H9 (cell line): Measurements from ENCODE around the gene PCMT1. TPM values are rescaled to one million over a fixed set of nuclear protein-coding genes. Genes with fewer than 3 reads are reported as not detected.

Experiments
- DNase-seq: peaks from one replicate; pipeline ENCODE4 v3.0.0-alpha.2; 2017
- H2AFZ ChIP-seq: one replicate; pipeline ENCODE4 v1.6.1; 2013; ENCODE audit warnings: mild to moderate bottlenecking, low read length, control low read depth, moderate library complexity
- H2AK5ac ChIP-seq: 2 replicates; pipeline ENCODE4 v1.6.1; 2013; ENCODE audit warnings: low read length, control low read depth, mixed read lengths; ENCODE audit not compliant: insufficient read length
- H2BK120ac ChIP-seq: one replicate; pipeline ENCODE4 v1.6.1; 2013; ENCODE audit warnings: low read depth, mild to moderate bottlenecking, low read length, control low read depth, inconsistent platforms; ENCODE audit not compliant: poor library complexity, severe bottlenecking
- H2BK12ac ChIP-seq: 2 replicates; pipeline ENCODE4 v1.6.1; 2013; ENCODE audit warnings: low read length, control low read depth, mixed read lengths, low read depth; ENCODE audit not compliant: insufficient read length
- H2BK15ac ChIP-seq: 2 replicates; pipeline ENCODE4 v1.6.1; 2013; ENCODE audit warnings: low read depth, low read length, control low read depth
- H2BK20ac ChIP-seq: one replicate; pipeline ENCODE4 v1.6.1; 2013; ENCODE audit warnings: low read depth, mild to moderate bottlenecking, low read length, control low read depth, inconsistent platforms; ENCODE audit not compliant: poor library complexity, severe bottlenecking
- H2BK5ac ChIP-seq: 2 replicates; pipeline ENCODE4 v1.6.1; 2013; ENCODE audit warnings: low read length, control low read depth, mixed read lengths; ENCODE audit not compliant: insufficient read length
- H3K14ac ChIP-seq: 2 replicates; pipeline ENCODE4 v1.6.1; 2013; ENCODE audit warnings: low read length, control low read depth; ENCODE audit not compliant: insufficient read depth
- H3K18ac ChIP-seq: 2 replicates; pipeline ENCODE4 v1.6.1; 2013; ENCODE audit warnings: low read depth, mild to moderate bottlenecking, mixed read lengths, low read length, control low read depth; ENCODE audit not compliant: insufficient read length
- H3K23ac ChIP-seq: 2 replicates; pipeline ENCODE4 v1.6.1; 2013; ENCODE audit warnings: low read length, control low read depth, mixed read lengths, low read depth; ENCODE audit not compliant: insufficient read length
- H3K23me2 ChIP-seq: 2 replicates; pipeline ENCODE4 v1.6.1; 2013; ENCODE audit warnings: low read depth, mild to moderate bottlenecking, mixed read lengths, low read length, control low read depth; ENCODE audit not compliant: insufficient read length, poor library complexity, severe bottlenecking
- H3K27ac ChIP-seq: 2 replicates; pipeline ENCODE4 v1.5.1; 2013; ENCODE audit warnings: low read length, control low read depth, mixed read lengths, low read depth; ENCODE audit not compliant: insufficient read length
- H3K27me3 ChIP-seq: 2 replicates; pipeline ENCODE4 v1.6.1; 2013; ENCODE audit warnings: low read length, control low read depth, inconsistent platforms; ENCODE audit not compliant: insufficient read depth
- H3K4ac ChIP-seq: 2 replicates; pipeline ENCODE4 v1.6.1; 2013; ENCODE audit warnings: low read depth, mild to moderate bottlenecking, control low read depth, inconsistent platforms, low read length, moderate library complexity
- H3K4me1 ChIP-seq: 2 replicates; pipeline ENCODE4 v1.6.1; 2013; ENCODE audit warnings: low read length, control low read depth, inconsistent platforms; ENCODE audit not compliant: insufficient read depth
- H3K4me2 ChIP-seq: 2 replicates; pipeline ENCODE4 v1.6.1; 2013; ENCODE audit warnings: low read length, control low read depth, mixed read lengths; ENCODE audit not compliant: insufficient read length, insufficient read depth
- H3K56ac ChIP-seq: 2 replicates; pipeline ENCODE4 v1.6.1; 2013; ENCODE audit warnings: low read depth, mild to moderate bottlenecking, mixed read lengths, low read length, control low read depth; ENCODE audit not compliant: insufficient read length
- H3K79me1 ChIP-seq: 2 replicates; pipeline ENCODE4 v1.6.1; 2013; ENCODE audit warnings: low read depth, mild to moderate bottlenecking, moderate library complexity, low read length, control low read depth, inconsistent platforms; ENCODE audit not compliant: insufficient read depth, poor library complexity, severe bottlenecking
- H3K79me2 ChIP-seq: 2 replicates; pipeline ENCODE4 v1.6.1; 2013; ENCODE audit warnings: low read length, control low read depth, inconsistent platforms; ENCODE audit not compliant: insufficient read depth
- H3K9ac ChIP-seq: 2 replicates; pipeline ENCODE4 v1.6.1; 2013; ENCODE audit warnings: low read length, control low read depth, mixed read lengths; ENCODE audit not compliant: insufficient read length; ENCODE audit errors: extremely low read depth
- H3K9me3 ChIP-seq: one replicate; pipeline ENCODE4 v1.6.1; 2013; ENCODE audit warnings: low read depth, low read length, inconsistent platforms; ENCODE audit not compliant: control insufficient read depth
- H3T11ph ChIP-seq: one replicate; pipeline ENCODE4 v1.6.1; 2013; ENCODE audit warnings: mild to moderate bottlenecking, low read length, control low read depth, inconsistent platforms
- H4K20me1 ChIP-seq: one replicate; pipeline ENCODE4 v1.6.1; 2013; ENCODE audit not compliant: control insufficient read depth, insufficient read length, insufficient read depth
- H4K5ac ChIP-seq: 2 replicates; pipeline ENCODE4 v1.6.1; 2013; ENCODE audit warnings: low read depth, mild to moderate bottlenecking, mixed read lengths, low read length, control low read depth; ENCODE audit not compliant: insufficient read length
- H4K8ac ChIP-seq: replicated peaks from 2 replicates; pipeline ENCODE4 v1.6.1; 2013; ENCODE audit warnings: low read length, control low read depth, mixed read lengths, low read depth; ENCODE audit not compliant: insufficient read length
- H4K91ac ChIP-seq: 2 replicates; pipeline ENCODE4 v1.6.1; 2013; ENCODE audit warnings: low read depth, mild to moderate bottlenecking, moderate library complexity, mixed read lengths, low read length, control low read depth; ENCODE audit not compliant: insufficient read length
- H3K27ac Mint-ChIP-seq, 3 experiments: 2 replicates in 2 of 3; 3 replicates in 1 of 3; pipeline ENCODE4 v1.8.0; 2020 to 2021; ENCODE audit warnings: mixed read lengths in 3 of 3, mild to moderate bottlenecking in 1 of 3, moderate library complexity in 1 of 3
- H3K27me3 Mint-ChIP-seq: 2 replicates; pipeline ENCODE4 v1.8.0; 2021; ENCODE audit warnings: low read depth, mild to moderate bottlenecking, moderate library complexity, mixed read lengths
- H3K36me3 Mint-ChIP-seq, 3 experiments: 2 replicates in 2 of 3; 3 replicates in 1 of 3; pipeline ENCODE4 v1.8.0; 2020 to 2021; ENCODE audit warnings: low read depth in 3 of 3, mixed read lengths in 3 of 3; ENCODE audit not compliant: insufficient read depth in 1 of 3
- H3K4me1 Mint-ChIP-seq, 2 experiments: 2 replicates each; pipeline ENCODE4 v1.8.0; 2020; ENCODE audit warnings: mixed read lengths in 2 of 2
- H3K4me3 Mint-ChIP-seq, 2 experiments: 2 replicates in 1 of 2; 3 replicates in 1 of 2; pipeline ENCODE4 v1.8.0; 2020 to 2021; ENCODE audit warnings: mild to moderate bottlenecking in 2 of 2, mixed read lengths in 2 of 2, moderate library complexity in 1 of 2
- H3K9me3 Mint-ChIP-seq, 2 experiments: 2 replicates in 1 of 2; 3 replicates in 1 of 2; pipeline ENCODE4 v1.8.0; 2020; ENCODE audit warnings: mild to moderate bottlenecking in 2 of 2, mixed read lengths in 2 of 2, moderate library complexity in 1 of 2
- CTCF ChIP-seq: fragments of 200-600 bp; sonication (generic); conservative IDR thresholded peaks from 3 replicates; pipeline ENCODE4 v1.8.0; 2021; ENCODE audit warnings: antibody characterized with exemption, mild to moderate bottlenecking
- WGBS: extraction: QIAGEN DNeasy Blood & Tissue Kit; methylation state at CpG from one replicate; pipeline ENCODE4 v1.1.7; 2013; ENCODE audit warnings: missing lambda C conversion rate, low lambda C conversion rate, mixed read lengths; ENCODE audit not compliant: insufficient read length; ENCODE audit errors: extremely low coverage; 5-methylcytosine and 5-hydroxymethylcytosine counted together
- total RNA-seq: library from RNA; stranded (reverse); gene quantifications from 2 replicates; pipeline ENCODE4 v1.2.1, GENCODE V29; 2021

Gene PCMT1
- total RNA-seq, 1 experiment from 2014 or later = 98.3 TPM

GRCh38 chr6:149833651-149834050, 84.1 kb downstream of the PCMT1 start:
- peaks cover 5 to 6% (median 5%) of the 10 kb centered on the region in 3 experiments; a peak in 5 of 7 replicates for H3K36me3 Mint-ChIP-seq
- no peaks in the 10 kb centered on the region for H3K27me3 Mint-ChIP-seq
- Histone ChIP-seq H4K8ac (no peak overlapping the region), H4K20me1 (no peaks in the 10 kb centered on the region), H3K27me3 (no peaks in the 10 kb centered on the region), H3K4me1 (no peaks in the 10 kb centered on the region), H3K14ac (no peak overlapping the region), H3T11ph (no peak overlapping the region), H2BK12ac (no peak overlapping the region), H2AFZ (no peak overlapping the region), H3K4me2 (no peak overlapping the region), H2BK15ac (no peak overlapping the region), H3K23me2 (no peaks in the 10 kb centered on the region), H4K5ac (no peak overlapping the region), H3K56ac (no peak overlapping the region), H3K9me3 (no peaks in the 10 kb centered on the region), H3K23ac (no peak overlapping the region), H4K91ac (no peak overlapping the region), H2BK120ac (no peak overlapping the region), H2AK5ac (no peak overlapping the region), H3K27ac (no peak overlapping the region), H3K9ac (no peak overlapping the region), H3K79me2 (no peaks in the 10 kb centered on the region), H2BK5ac (no peak overlapping the region), H3K18ac (no peak overlapping the region), H2BK20ac (no peak overlapping the region), H3K79me1 (no peaks in the 10 kb centered on the region), H3K4ac (no peak overlapping the region)
- H3K4me1 Mint-ChIP-seq = no peaks in the 10 kb centered on the region
- H3K27ac Mint-ChIP-seq = no peak overlapping the region
- H3K9me3 Mint-ChIP-seq = no peaks in the 10 kb centered on the region; a peak in 1 of 5 replicates
- H3K4me3 Mint-ChIP-seq = no peak overlapping the region
- no CpG with 5 or more reads among the region's 3 CpGs for WGBS
- TF ChIP-seq CTCF = no peak
- no peak for DNase-seq
